ENCODE data around the gene MYH9. TPM values are rescaled to one million over a fixed set of nuclear protein-coding genes. Genes with fewer than 3 reads are reported as not detected.
A peak's percentile ranks its signal among the peaks of the same experiment; 100 is the strongest.

Gene MYH9
- polyA plus RNA-seq, 1 experiment: 338 TPM

GRCh38 chr22:36387709-36387958, 133 bp downstream of the MYH9 start:
- Histone ChIP-seq H3K9me3 (ENCODE audit: control insufficient read depth, insufficient read depth, low read length) (peaks cover 3% of the 10 kb centered on the region; the same call in 1 of the 2 replicates), H3K27ac (ENCODE audit: low read depth, low read length) (peak overlapping the region; percentile 65), H3K4me3 (ENCODE audit: low read depth, low read length) (peak overlapping the region; percentile 96), H3K27me3 (ENCODE audit: control insufficient read depth, insufficient read depth, low read length) (no peaks in the 10 kb centered on the region)
- no peak for DNase-seq (ENCODE audit: low read depth, low spot score)
- TF ChIP-seq CTCF (IDR thresholded peaks at IDR 0.05; ENCODE audit: low read depth, low read length): no peak
- CTCF ChIA-PET: no interaction called here
- POLR2A ChIA-PET: interaction anchor here (0.6 to 3.6 kb wide), 32 partner anchors 9 to 143 kb away, joined by 3 to 88 read pairs (median 7); partner anchors contain the start of gene TXN2

- CTCF ChIA-PET: interaction anchor here (0.5 kb wide), 1 partner anchor 69 kb away, joined by 5 read pairs; no protein-coding TSS in a partner anchor
Measured at GRCh38 chr22:36386900-36387708, 663 bp downstream of the MYH9 start.

GRCh38 chr22:36386351-36386899, 1.3 kb downstream of the MYH9 start:
- DNase-seq (ENCODE audit: low read depth, low spot score): no peak
- 0 out of 2 replicates have a peak, but pooled peaks have one; percentile 7 for TF ChIP-seq CTCF (IDR thresholded peaks at IDR 0.05; ENCODE audit: low read depth, low read length)
- CTCF ChIA-PET: interaction anchor here (0.5 kb wide), 1 partner anchor 70 kb away, joined by 5 read pairs; no protein-coding TSS in a partner anchor
- Histone ChIP-seq H3K27ac (ENCODE audit: low read depth, low read length) (peak overlapping the region; percentile 85), H3K27me3 (ENCODE audit: control insufficient read depth, insufficient read depth, low read length) (no peaks in the 10 kb centered on the region), H3K4me3 (ENCODE audit: low read depth, low read length) (peak overlapping the region; percentile 96), H3K9me3 (ENCODE audit: control insufficient read depth, insufficient read depth, low read length) (peaks cover 3% of the 10 kb centered on the region; the same call in 1 of the 2 replicates)
- POLR2A ChIA-PET: interaction anchor here (0.7 to 3.6 kb wide), 5 partner anchors 20 to 82 kb away, joined by 3 to 88 read pairs (median 9); no protein-coding TSS in a partner anchor

More at GRCh38 chr22:36386900-36387708, 663 bp downstream of the MYH9 start:
- Histone ChIP-seq H3K9me3 (ENCODE audit: control insufficient read depth, insufficient read depth, low read length) (peaks cover 3% of the 10 kb centered on the region; the same call in 1 of the 2 replicates), H3K27ac (ENCODE audit: low read depth, low read length) (peak overlapping the region; percentile 85), H3K4me3 (ENCODE audit: low read depth, low read length) (peak overlapping the region; percentile 96), H3K27me3 (ENCODE audit: control insufficient read depth, insufficient read depth, low read length) (no peaks in the 10 kb centered on the region)
- DNase-seq (ENCODE audit: low read depth, low spot score): no peak
- POLR2A ChIA-PET: interaction anchor here (0.6 to 3.6 kb wide), 22 partner anchors 9 to 143 kb away, joined by 3 to 88 read pairs (median 8); partner anchors contain the start of gene TXN2
- no peak for TF ChIP-seq CTCF (IDR thresholded peaks at IDR 0.05; ENCODE audit: low read depth, low read length)

- CTCF ChIA-PET: interaction anchor here (0.6 to 0.8 kb wide), 2 partner anchors 29 to 85 kb away, joined by 3 to 4 read pairs; no protein-coding TSS in a partner anchor
- POLR2A ChIA-PET: interaction anchor here (0.7 to 3.6 kb wide), 14 partner anchors 18 to 85 kb away, joined by 3 to 88 read pairs (median 4); no protein-coding TSS in a partner anchor
- H3K27me3 ChIP-seq (ENCODE audit: control insufficient read depth, insufficient read depth, low read length): no peaks in the 10 kb centered on the region
Measured at GRCh38 chr22:36385491-36386350, 2.0 kb downstream of the MYH9 start.

More at GRCh38 chr22:36385491-36386350, 2.0 kb downstream of the MYH9 start:
- Histone ChIP-seq H3K9me3 (ENCODE audit: control insufficient read depth, insufficient read depth, low read length) (peaks cover 3% of the 10 kb centered on the region; the same call in 1 of the 2 replicates), H3K4me3 (ENCODE audit: low read depth, low read length) (peak overlapping the region; percentile 96), H3K27ac (ENCODE audit: low read depth, low read length) (peak overlapping the region; percentile 85)
- no peak for DNase-seq (ENCODE audit: low read depth, low spot score)
- TF ChIP-seq CTCF (IDR thresholded peaks at IDR 0.05; ENCODE audit: low read depth, low read length): no peak

Data from AG04450 (cell line).